ENCODE results near the gene SOX6. TPM values are rescaled to one million over a fixed set of nuclear protein-coding genes. Genes with fewer than 3 reads are reported as not detected.

Gene SOX6
- polyA plus RNA-seq, 1 donor from 2014 or later = 2.2 TPM

GRCh38 chr11:15929371-15929901 lies 426.9 kb downstream of the SOX6 start:
- no peak overlapping the region for H3K27ac ChIP-seq (ENCODE audit: low read length)
- H3K4me2 ChIP-seq (ENCODE audit: low read length) = no peak overlapping the region
- no peak overlapping the region for H3K4me3 ChIP-seq (ENCODE audit: low read length)
- no peak overlapping the region for H2AFZ ChIP-seq (ENCODE audit: low read depth, low read length)
- TF ChIP-seq REST (IDR thresholded peaks at IDR 0.05; ENCODE audit: borderline replicate concordance) = no peak
- no peak for TF ChIP-seq EP300 (conservative IDR thresholded peaks at IDR 0.05; ENCODE audit: poor library complexity, severe bottlenecking)
- TF ChIP-seq EZH2 (IDR thresholded peaks at IDR 0.05; ENCODE audit: borderline replicate concordance, insufficient read depth, low read length, poor library complexity, severe bottlenecking) = no peak
- H3K79me2 ChIP-seq (replicated peaks; ENCODE audit: insufficient read depth, low read length) = no peaks in the 10 kb centered on the region
- no peaks in the 10 kb centered on the region for H3K36me3 ChIP-seq (ENCODE audit: insufficient read depth, low read length)
- H3K9ac ChIP-seq (ENCODE audit: low read length) = no peak overlapping the region
- peaks cover 7% of the 10 kb centered on the region for H3K9me3 ChIP-seq (ENCODE audit: low read length)
- H3K27me3 ChIP-seq (ENCODE audit: insufficient read depth, low read depth, low read length) = no peaks in the 10 kb centered on the region
- no peaks in the 10 kb centered on the region for H3F3A ChIP-seq (ENCODE audit: insufficient read depth, low read length, poor library complexity, severe bottlenecking)
- H4K20me1 ChIP-seq (ENCODE audit: insufficient read depth) = no peaks in the 10 kb centered on the region
- no peaks in the 10 kb centered on the region for H3K9me2 ChIP-seq (ENCODE audit: insufficient read depth, low read length)

GRCh38 chr11:15927864-15928217 lies 428.5 kb downstream of the SOX6 start:
- Histone ChIP-seq H3K4me3 (ENCODE audit: low read length) (no peak overlapping the region), H3K4me2 (ENCODE audit: low read length) (no peak overlapping the region), H3K36me3 (ENCODE audit: insufficient read depth, low read length) (no peaks in the 10 kb centered on the region), H4K20me1 (ENCODE audit: insufficient read depth) (no peaks in the 10 kb centered on the region), H3F3A (ENCODE audit: insufficient read depth, low read length, poor library complexity, severe bottlenecking) (no peaks in the 10 kb centered on the region), H3K27me3 (ENCODE audit: insufficient read depth, low read depth, low read length) (no peaks in the 10 kb centered on the region), H3K9me2 (ENCODE audit: insufficient read depth, low read length) (no peaks in the 10 kb centered on the region), H3K9ac (ENCODE audit: low read length) (no peak overlapping the region), H3K27ac (ENCODE audit: low read length) (no peak overlapping the region), H3K79me2 (replicated peaks; ENCODE audit: insufficient read depth, low read length) (no peaks in the 10 kb centered on the region), H3K9me3 (ENCODE audit: low read length) (peaks cover 7% of the 10 kb centered on the region), H2AFZ (ENCODE audit: low read depth, low read length) (no peak overlapping the region)
- TF ChIP-seq RAD21 (conservative IDR thresholded peaks at IDR 0.05) (no peak), MXI1 (conservative IDR thresholded peaks at IDR 0.05; ENCODE audit: poor library complexity, severe bottlenecking) (no peak), TAF1 (IDR thresholded peaks at IDR 0.05; ENCODE audit: low read depth) (no peak), REST (IDR thresholded peaks at IDR 0.05; ENCODE audit: borderline replicate concordance) (no peak), EZH2 (IDR thresholded peaks at IDR 0.05; ENCODE audit: borderline replicate concordance, insufficient read depth, low read length, poor library complexity, severe bottlenecking) (no peak), CTCF (IDR thresholded peaks at IDR 0.05; ENCODE audit: poor library complexity, severe bottlenecking) (no peak), SMC3 (conservative IDR thresholded peaks at IDR 0.05; ENCODE audit: poor library complexity) (no peak), EP300 (conservative IDR thresholded peaks at IDR 0.05; ENCODE audit: poor library complexity, severe bottlenecking) (no peak), POLR2AphosphoS5 (IDR thresholded peaks at IDR 0.05) (no peak)
